Upper lobe of left lung (tissue), 4 donors: ENCODE measurements around the gene DDR1.

ENCODE experiments used
- EP300 ChIP-seq, 4 donors: sonication (generic); formaldehyde crosslinking; IDR thresholded peaks; one replicate each; pipeline ENCODE4 v1.5.1; 2017; ENCODE audit warnings: antibody characterized with exemption in 4 of 4, control low read depth in 2 of 4
- POLR2A ChIP-seq, 4 donors: fragments of 450-650 bp; IDR thresholded peaks; one replicate each; pipeline ENCODE4 v1.5.1; 2016 to 2017; ENCODE audit warnings: antibody characterized with exemption in 4 of 4, mild to moderate bottlenecking in 2 of 4
- TF ChIP-seq, protein P1 (sequence below), 6 experiments: fragments of 450-650 bp in 4 of 6; fragments of 200-600 bp in 2 of 6; sonication (generic) in 2 of 6; IDR thresholded peaks; one replicate each; pipeline ENCODE4 v1.5.1; 2016 to 2019; ENCODE audit warnings: antibody characterized with exemption in 6 of 6

DNA sequence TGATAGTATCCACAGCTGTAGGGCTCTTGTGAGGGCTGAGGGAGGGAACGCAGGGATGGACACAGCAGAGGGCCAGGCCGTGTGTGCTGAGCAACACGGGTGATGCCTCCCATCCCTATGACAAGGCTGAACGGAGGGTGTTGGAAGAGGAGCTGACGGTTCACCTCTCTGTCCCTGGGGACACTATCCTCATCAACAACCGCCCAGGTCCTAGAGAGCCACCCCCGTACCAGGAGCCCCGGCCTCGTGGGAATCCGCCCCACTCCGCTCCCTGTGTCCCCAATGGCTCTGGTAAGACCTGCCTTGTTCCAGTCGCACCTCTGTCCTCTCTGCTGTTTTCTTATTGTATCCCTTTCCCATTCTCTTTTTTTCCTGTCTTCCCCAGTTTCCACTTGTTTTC lies 10.1 kb downstream of the DDR1 start:
- no peak for TF ChIP-seq POLR2A (IDR thresholded peaks at IDR 0.05)
- TF ChIP-seq EP300 (IDR thresholded peaks at IDR 0.05): no peak
- TF ChIP-seq, protein P1, sequence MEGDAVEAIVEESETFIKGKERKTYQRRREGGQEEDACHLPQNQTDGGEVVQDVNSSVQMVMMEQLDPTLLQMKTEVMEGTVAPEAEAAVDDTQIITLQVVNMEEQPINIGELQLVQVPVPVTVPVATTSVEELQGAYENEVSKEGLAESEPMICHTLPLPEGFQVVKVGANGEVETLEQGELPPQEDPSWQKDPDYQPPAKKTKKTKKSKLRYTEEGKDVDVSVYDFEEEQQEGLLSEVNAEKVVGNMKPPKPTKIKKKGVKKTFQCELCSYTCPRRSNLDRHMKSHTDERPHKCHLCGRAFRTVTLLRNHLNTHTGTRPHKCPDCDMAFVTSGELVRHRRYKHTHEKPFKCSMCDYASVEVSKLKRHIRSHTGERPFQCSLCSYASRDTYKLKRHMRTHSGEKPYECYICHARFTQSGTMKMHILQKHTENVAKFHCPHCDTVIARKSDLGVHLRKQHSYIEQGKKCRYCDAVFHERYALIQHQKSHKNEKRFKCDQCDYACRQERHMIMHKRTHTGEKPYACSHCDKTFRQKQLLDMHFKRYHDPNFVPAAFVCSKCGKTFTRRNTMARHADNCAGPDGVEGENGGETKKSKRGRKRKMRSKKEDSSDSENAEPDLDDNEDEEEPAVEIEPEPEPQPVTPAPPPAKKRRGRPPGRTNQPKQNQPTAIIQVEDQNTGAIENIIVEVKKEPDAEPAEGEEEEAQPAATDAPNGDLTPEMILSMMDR (IDR thresholded peaks at IDR 0.05): no peak
